ENCODE data around the gene GSE1.

The GSE1 gene

GRCh38 chr16:85574672-85575475 is 38.2 kb upstream of the GSE1 start:
- DNase-seq: no peak

- no peak for DNase-seq
These were observed 37.2 kb upstream of the GSE1 start for GRCh38 chr16:85575920-85576319.

GRCh38 chr16:85576944-85577343 is 36.2 kb upstream of the GSE1 start:
- DNase-seq: no peak

- no peak for DNase-seq
These were observed 35.1 kb upstream of the GSE1 start for GRCh38 chr16:85577899-85578598.

- DNase-seq: no peak
These were observed 34.5 kb upstream of the GSE1 start for GRCh38 chr16:85578599-85578948.

- DNase-seq: no peak
These were observed 33.9 kb upstream of the GSE1 start for GRCh38 chr16:85579191-85579590.

GRCh38 chr16:85579923-85580580 is 33.1 kb upstream of the GSE1 start:
- DNase-seq: no peak

GRCh38 chr16:85580684-85581083 is 32.4 kb upstream of the GSE1 start:
- DNase-seq: no peak

GRCh38 chr16:85582229-85582991 is 30.7 kb upstream of the GSE1 start:
- no peak for DNase-seq

GRCh38 chr16:85583491-85584181 is 29.5 kb upstream of the GSE1 start:
- no peak for DNase-seq

GRCh38 chr16:85584267-85584666 is 28.9 kb upstream of the GSE1 start:
- no peak for DNase-seq

GRCh38 chr16:85584819-85585282 is 28.3 kb upstream of the GSE1 start:
- DNase-seq: no peak

- no peak for DNase-seq
These were observed 27.4 kb upstream of the GSE1 start for GRCh38 chr16:85585711-85586110.

- no peak for DNase-seq
These were observed 26.6 kb upstream of the GSE1 start for GRCh38 chr16:85586380-85587104.

GRCh38 chr16:85587762-85588556 is 25.2 kb upstream of the GSE1 start:
- no peak for DNase-seq

- no peak for DNase-seq
These were observed 24.3 kb upstream of the GSE1 start for GRCh38 chr16:85588562-85589503.

- no peak for DNase-seq
These were observed 23.2 kb upstream of the GSE1 start for GRCh38 chr16:85589688-85590505.

- no peak for DNase-seq
These were observed 22.7 kb upstream of the GSE1 start for GRCh38 chr16:85590506-85590832.

GRCh38 chr16:85591381-85591780 is 21.7 kb upstream of the GSE1 start:
- DNase-seq: no peak
